Measurements from ENCODE around the gene CNTNAP2.
"Not testable (repeated sequence)": the region's sequence is repeated elsewhere in the genome, so short reads cannot be mapped to it uniquely, and the experiment has no call there.

DNA sequence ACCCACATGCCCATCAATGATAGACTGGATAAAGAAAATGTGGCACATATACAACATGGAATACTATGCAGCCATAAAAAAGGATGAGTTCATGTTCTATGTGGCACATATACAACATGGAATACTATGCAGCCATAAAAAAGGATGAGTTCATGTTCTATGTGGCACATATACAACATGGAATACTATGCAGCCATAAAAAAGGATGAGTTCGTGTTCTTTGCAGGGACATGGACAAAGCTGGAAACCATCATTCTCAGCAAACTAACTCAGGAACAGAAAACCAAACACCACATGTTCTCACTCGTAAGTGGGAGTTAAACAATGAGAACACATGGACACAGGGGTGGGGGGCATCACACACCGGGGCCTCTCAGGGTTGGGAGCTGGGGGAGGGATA, 2314.1 kb downstream of the CNTNAP2 start:
- TF ChIP-seq, protein P1, sequence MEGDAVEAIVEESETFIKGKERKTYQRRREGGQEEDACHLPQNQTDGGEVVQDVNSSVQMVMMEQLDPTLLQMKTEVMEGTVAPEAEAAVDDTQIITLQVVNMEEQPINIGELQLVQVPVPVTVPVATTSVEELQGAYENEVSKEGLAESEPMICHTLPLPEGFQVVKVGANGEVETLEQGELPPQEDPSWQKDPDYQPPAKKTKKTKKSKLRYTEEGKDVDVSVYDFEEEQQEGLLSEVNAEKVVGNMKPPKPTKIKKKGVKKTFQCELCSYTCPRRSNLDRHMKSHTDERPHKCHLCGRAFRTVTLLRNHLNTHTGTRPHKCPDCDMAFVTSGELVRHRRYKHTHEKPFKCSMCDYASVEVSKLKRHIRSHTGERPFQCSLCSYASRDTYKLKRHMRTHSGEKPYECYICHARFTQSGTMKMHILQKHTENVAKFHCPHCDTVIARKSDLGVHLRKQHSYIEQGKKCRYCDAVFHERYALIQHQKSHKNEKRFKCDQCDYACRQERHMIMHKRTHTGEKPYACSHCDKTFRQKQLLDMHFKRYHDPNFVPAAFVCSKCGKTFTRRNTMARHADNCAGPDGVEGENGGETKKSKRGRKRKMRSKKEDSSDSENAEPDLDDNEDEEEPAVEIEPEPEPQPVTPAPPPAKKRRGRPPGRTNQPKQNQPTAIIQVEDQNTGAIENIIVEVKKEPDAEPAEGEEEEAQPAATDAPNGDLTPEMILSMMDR (IDR thresholded peaks at IDR 0.05), result not testable (repeated sequence)
- not testable (repeated sequence) for TF ChIP-seq POLR2A (IDR thresholded peaks at IDR 0.05)

Data from uterus (tissue), 2 donors.